Ishikawa (cell line): ENCODE results near the gene RALGAPA2.

Experiments
- CEBPB ChIP-seq: IDR thresholded peaks from 2 replicates; pipeline ENCODE4 v1.6.1; 2012
- CREB1 ChIP-seq: IDR thresholded peaks from 2 replicates; pipeline ENCODE4 v1.6.1; 2012; ENCODE audit warnings: low read depth
- EGR1 ChIP-seq: IDR thresholded peaks from 2 replicates; pipeline ENCODE4 v1.6.1; 2012
- EP300 ChIP-seq: IDR thresholded peaks from 2 replicates; pipeline ENCODE4 v1.6.1; 2012; ENCODE audit warnings: borderline replicate concordance
- MAX ChIP-seq: IDR thresholded peaks from 2 replicates; pipeline ENCODE4 v1.6.1; 2012
- RAD21 ChIP-seq: IDR thresholded peaks from 2 replicates; pipeline ENCODE4 v1.6.1; 2012; ENCODE audit warnings: low read depth
- REST ChIP-seq: IDR thresholded peaks from 2 replicates; pipeline ENCODE4 v1.6.1; 2012; ENCODE audit warnings: low read depth, mild to moderate bottlenecking
- TAF1 ChIP-seq: IDR thresholded peaks from 2 replicates; pipeline ENCODE4 v1.6.1; 2012; ENCODE audit warnings: low read depth, mild to moderate bottlenecking
- TCF12 ChIP-seq: IDR thresholded peaks from 2 replicates; pipeline ENCODE4 v1.6.1; 2012; ENCODE audit warnings: low read depth
- USF1 ChIP-seq: IDR thresholded peaks from 2 replicates; pipeline ENCODE4 v1.6.1; 2012
- YY1 ChIP-seq: IDR thresholded peaks from 2 replicates; pipeline ENCODE4 v1.6.1; 2012; ENCODE audit warnings: low read depth
- ZBTB7A ChIP-seq: IDR thresholded peaks from 2 replicates; pipeline ENCODE4 v1.6.1; 2012; ENCODE audit warnings: low read depth

GRCh38 chr20:20363799-20364592, 348.4 kb downstream of the RALGAPA2 start:
- no peak for TF ChIP-seq TAF1
- TF ChIP-seq REST, result no peak
- no peak for TF ChIP-seq EGR1
- TF ChIP-seq MAX, result no peak
- TF ChIP-seq YY1, result no peak
- no peak for TF ChIP-seq TCF12
- TF ChIP-seq ZBTB7A, result no peak
- TF ChIP-seq EP300, result no peak
- no peak for TF ChIP-seq RAD21
- TF ChIP-seq USF1, result no peak
- TF ChIP-seq CEBPB, result no peak
- no peak for TF ChIP-seq CREB1
